Measurements from ENCODE around the gene MINPP1.

GRCh38 chr10:87531908-87532622 is 27.4 kb downstream of the MINPP1 start:
- no peak for TF ChIP-seq CTCF (IDR thresholded peaks at IDR 0.05; ENCODE audit: poor library complexity)
- no peak for TF ChIP-seq EZH2 (IDR thresholded peaks at IDR 0.05; ENCODE audit: borderline replicate concordance)

All from hepatocyte (in vitro differentiated cells).